ENCODE data around the gene PIBF1.
"Not testable (repeated sequence)": the region's sequence is repeated elsewhere in the genome, so short reads cannot be mapped to it uniquely, and the experiment has no call there.

The PIBF1 gene

DNA sequence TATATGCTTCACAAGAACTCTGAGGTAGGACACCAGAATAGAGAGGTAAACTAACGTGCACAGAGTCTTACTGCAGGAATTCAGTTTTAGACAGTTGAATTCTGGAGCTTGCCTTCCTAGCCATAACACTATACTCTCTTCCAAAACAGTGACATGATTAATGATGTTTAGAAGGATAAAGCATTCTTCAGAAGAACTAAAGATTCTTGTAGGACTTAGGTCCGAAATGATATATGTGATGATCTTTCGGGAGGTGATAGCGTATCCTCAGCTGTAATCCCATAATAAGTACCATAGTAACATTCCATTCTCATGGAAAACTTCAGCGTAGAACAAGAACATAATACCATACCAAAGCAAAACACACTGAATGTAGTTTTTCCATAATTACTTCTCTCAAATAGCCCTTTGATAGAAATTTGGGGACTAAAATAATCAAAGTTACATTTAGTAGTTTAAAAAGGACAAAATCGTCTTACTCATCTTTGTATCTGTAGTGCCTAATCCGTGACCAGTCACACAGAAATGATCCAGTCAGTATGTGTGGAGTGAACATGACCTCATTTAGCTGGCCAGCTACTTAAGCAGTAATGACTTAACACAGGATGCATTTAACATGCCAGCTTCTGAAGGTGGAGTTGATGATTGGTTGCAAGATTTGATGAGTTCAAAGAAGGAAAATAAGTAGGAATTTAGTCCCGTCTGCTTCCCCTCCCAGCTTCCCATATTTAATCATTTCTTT, 38.4 kb downstream of the PIBF1 start:
- H3K9me3 ChIP-seq (ENCODE audit: control insufficient read depth in 2 of 2, low read length in 2 of 2): no peaks in the 10 kb centered on the region
- peaks cover 1 to 3% of the 10 kb centered on the region in 2 donors for H3K36me3 ChIP-seq (ENCODE audit: control insufficient read depth in 2 of 2, insufficient read depth in 2 of 2, low read length in 2 of 2)
- H3K27ac ChIP-seq (ENCODE audit: low read length): no peak overlapping the region
- no peak overlapping the region for H3K4me3 ChIP-seq (ENCODE audit: low read length in 2 of 2)
- H3K27me3 ChIP-seq (ENCODE audit: control insufficient read depth in 1 of 2, insufficient read depth in 2 of 2, low read length in 2 of 2): no peaks in the 10 kb centered on the region
- H3K4me1 ChIP-seq (ENCODE audit: control insufficient read depth, insufficient read depth, low read length): no peaks in the 10 kb centered on the region
- no peak overlapping the region for H3K9ac ChIP-seq (ENCODE audit: low read length in 2 of 2)

DNA sequence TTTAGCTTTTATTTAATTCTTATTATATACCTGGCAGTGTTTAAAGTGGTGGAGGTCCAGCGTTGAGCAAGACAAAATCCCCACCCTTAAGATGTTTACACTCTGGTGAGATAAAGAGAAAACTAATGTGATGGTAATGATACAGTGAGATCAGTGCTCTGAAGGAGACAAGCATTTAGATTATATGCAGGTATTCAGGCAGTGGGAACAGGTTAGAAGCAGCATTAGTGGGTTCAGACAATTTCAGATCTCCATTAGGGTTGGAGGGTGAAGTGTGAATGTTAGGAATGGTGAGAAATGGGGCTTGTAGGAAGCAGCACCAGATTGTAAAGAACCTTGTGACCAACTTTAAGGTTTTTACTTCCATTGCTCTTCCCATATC, 39.0 kb downstream of the PIBF1 start:
- H3K27ac ChIP-seq (ENCODE audit: low read length): no peak overlapping the region
- H3K4me3 ChIP-seq (ENCODE audit: low read length in 2 of 2): no peak overlapping the region
- H3K9ac ChIP-seq (ENCODE audit: low read length in 2 of 2): no peak overlapping the region
- peaks cover 2 to 3% of the 10 kb centered on the region in 2 donors for H3K36me3 ChIP-seq (ENCODE audit: control insufficient read depth in 2 of 2, insufficient read depth in 2 of 2, low read length in 2 of 2)
- H3K27me3 ChIP-seq (ENCODE audit: control insufficient read depth in 1 of 2, insufficient read depth in 2 of 2, low read length in 2 of 2): no peaks in the 10 kb centered on the region
- H3K9me3 ChIP-seq (ENCODE audit: control insufficient read depth in 2 of 2, low read length in 2 of 2): no peaks in the 10 kb centered on the region
- no peaks in the 10 kb centered on the region for H3K4me1 ChIP-seq (ENCODE audit: control insufficient read depth, insufficient read depth, low read length)

DNA sequence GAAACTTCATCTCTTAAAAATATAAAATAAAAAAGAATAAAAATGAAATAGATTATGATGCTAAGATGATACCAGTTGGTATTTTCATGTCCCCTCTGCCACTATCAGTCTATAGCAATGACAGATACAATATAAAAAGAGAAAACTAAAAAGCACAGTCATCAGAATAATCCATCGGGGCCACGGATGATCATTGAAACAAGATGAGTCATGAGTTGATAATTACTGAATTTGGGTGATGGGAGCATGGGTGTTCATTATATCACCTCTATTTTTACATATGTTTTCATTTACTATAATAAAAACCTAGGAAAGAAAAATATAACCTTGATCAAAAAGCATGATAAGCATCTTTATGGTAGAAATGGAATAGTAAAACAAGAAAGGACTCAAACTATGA, 41.1 kb downstream of the PIBF1 start:
- Histone ChIP-seq H3K9me3 (ENCODE audit: control insufficient read depth in 2 of 2, low read length in 2 of 2) (no peaks in the 10 kb centered on the region), H3K36me3 (ENCODE audit: control insufficient read depth in 2 of 2, insufficient read depth in 2 of 2, low read length in 2 of 2) (peaks cover 2 to 3% of the 10 kb centered on the region in 2 donors), H3K9ac (ENCODE audit: low read length in 2 of 2) (no peak overlapping the region), H3K4me1 (ENCODE audit: control insufficient read depth, insufficient read depth, low read length) (no peaks in the 10 kb centered on the region), H3K27me3 (ENCODE audit: control insufficient read depth in 1 of 2, insufficient read depth in 2 of 2, low read length in 2 of 2) (no peaks in the 10 kb centered on the region), H3K27ac (ENCODE audit: low read length) (no peak overlapping the region), H3K4me3 (ENCODE audit: low read length in 2 of 2) (no peak overlapping the region)

DNA sequence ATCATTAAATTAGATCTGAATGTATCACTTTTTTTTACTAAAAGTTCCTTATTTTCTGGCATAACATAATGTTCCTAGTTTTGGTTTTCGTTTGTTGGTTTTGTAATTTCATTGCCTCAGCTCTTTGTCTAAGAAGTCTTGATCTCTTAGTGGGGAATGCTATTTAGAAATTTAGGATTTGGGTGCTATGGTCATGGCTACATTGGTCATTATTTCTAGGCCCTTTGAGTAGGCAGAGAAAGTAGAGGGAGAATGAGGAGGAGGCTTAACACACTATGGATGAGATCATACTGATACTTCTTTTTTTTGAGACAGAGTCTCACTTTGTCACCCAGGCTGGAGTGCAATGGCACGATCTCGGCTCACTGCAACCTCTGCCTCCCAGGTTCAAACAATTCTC, 41.8 kb downstream of the PIBF1 start:
- no peaks in the 10 kb centered on the region for H3K9me3 ChIP-seq (ENCODE audit: control insufficient read depth in 2 of 2, low read length in 2 of 2)
- no peaks in the 10 kb centered on the region for H3K27me3 ChIP-seq (ENCODE audit: control insufficient read depth in 1 of 2, insufficient read depth in 2 of 2, low read length in 2 of 2)

DNA sequence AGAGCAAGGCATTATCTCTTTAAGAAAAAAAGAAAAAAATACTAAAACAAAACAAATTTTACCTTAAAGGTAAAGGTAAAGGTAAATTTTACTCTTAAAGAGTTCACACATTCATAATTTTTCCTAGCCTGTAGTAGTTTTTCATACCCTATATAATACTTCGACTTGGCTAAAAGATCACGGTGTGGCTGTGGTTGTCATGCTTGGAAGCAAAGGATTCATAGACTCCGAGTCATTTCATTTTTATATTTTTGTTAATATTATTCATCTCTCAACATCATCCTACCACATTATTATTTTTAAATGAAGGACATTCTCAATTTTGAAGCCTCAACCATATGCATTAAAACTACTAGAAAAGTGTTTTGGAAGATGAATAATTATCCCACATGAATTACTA, 52.7 kb downstream of the PIBF1 start:
- H3K27ac ChIP-seq (ENCODE audit: low read length): no peak overlapping the region
- no peaks in the 10 kb centered on the region for H3K9me3 ChIP-seq (ENCODE audit: control insufficient read depth in 2 of 2, low read length in 2 of 2)
- no peaks in the 10 kb centered on the region for H3K4me1 ChIP-seq (ENCODE audit: control insufficient read depth, insufficient read depth, low read length)
- no peaks in the 10 kb centered on the region for H3K36me3 ChIP-seq (ENCODE audit: control insufficient read depth in 2 of 2, insufficient read depth in 2 of 2, low read length in 2 of 2)
- no peak overlapping the region for H3K9ac ChIP-seq (ENCODE audit: low read length in 2 of 2)
- no peaks in the 10 kb centered on the region for H3K27me3 ChIP-seq (ENCODE audit: control insufficient read depth in 1 of 2, insufficient read depth in 2 of 2, low read length in 2 of 2)
- H3K4me3 ChIP-seq (ENCODE audit: low read length in 2 of 2): no peak overlapping the region

More for the DNA sequence above, 41.8 kb downstream of the PIBF1 start:
- H3K9ac ChIP-seq (ENCODE audit: low read length in 2 of 2): no peak overlapping the region
- H3K36me3 ChIP-seq (ENCODE audit: control insufficient read depth in 2 of 2, insufficient read depth in 2 of 2, low read length in 2 of 2): peaks cover 2 to 3% of the 10 kb centered on the region in 2 donors
- no peak overlapping the region for H3K27ac ChIP-seq (ENCODE audit: low read length)
- H3K4me3 ChIP-seq (ENCODE audit: low read length in 2 of 2): no peak overlapping the region
- no peaks in the 10 kb centered on the region for H3K4me1 ChIP-seq (ENCODE audit: control insufficient read depth, insufficient read depth, low read length)

DNA sequence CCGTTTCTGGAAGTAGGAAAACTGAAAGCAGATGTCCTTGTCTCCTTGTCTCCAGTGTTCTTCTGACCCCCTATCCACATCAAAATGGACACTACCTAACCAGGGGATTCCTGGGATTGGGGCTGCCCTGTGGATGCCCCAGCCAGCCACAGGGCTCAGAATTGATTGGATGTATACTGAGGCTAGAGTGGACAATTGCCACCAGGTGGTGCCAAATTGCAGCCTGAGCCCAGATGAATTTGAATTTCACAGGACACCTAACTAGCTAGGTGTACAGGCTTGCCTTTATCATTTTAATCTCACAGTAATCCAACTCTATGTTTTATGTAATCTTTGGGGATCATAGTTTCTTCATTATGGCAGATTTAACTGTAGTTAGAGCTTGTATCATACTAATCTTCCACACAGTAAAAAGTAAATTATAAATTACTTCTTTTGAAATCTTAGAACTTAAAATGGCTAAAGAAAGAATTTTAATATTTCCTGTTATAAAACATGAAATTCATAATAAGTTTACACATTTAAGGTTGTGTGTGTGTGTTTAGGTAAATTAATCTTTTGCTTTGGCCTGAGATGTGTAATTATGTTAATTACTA, 58.0 kb downstream of the PIBF1 start:
- Histone ChIP-seq H3K27ac (ENCODE audit: low read length) (no peak overlapping the region), H3K9ac (ENCODE audit: low read length in 2 of 2) (no peak overlapping the region), H3K9me3 (ENCODE audit: control insufficient read depth in 2 of 2, low read length in 2 of 2) (no peaks in the 10 kb centered on the region), H3K36me3 (ENCODE audit: control insufficient read depth in 2 of 2, insufficient read depth in 2 of 2, low read length in 2 of 2) (no peaks in the 10 kb centered on the region), H3K27me3 (ENCODE audit: control insufficient read depth in 1 of 2, insufficient read depth in 2 of 2, low read length in 2 of 2) (no peaks in the 10 kb centered on the region), H3K4me3 (ENCODE audit: low read length in 2 of 2) (no peak overlapping the region), H3K4me1 (ENCODE audit: control insufficient read depth, insufficient read depth, low read length) (no peaks in the 10 kb centered on the region)

DNA sequence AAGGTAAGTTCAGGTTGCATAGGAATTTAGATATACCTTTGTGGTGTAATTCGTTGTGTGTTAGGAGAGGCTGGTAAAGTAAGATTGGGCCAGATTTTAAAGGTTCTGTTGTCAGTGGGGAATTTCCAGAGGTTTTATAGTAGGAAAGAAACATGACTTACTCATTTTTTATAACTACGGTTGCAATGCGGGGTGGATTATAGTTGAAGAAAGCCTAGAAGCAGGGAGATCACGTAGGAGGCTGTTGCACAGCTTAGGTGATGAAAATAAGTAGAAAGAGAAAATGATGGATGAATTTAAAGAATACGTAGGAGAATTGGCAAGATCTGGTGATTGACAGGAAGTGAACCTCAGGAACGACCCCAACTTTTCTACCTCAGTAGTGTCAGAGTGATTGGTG, 61.1 kb downstream of the PIBF1 start:
- no peaks in the 10 kb centered on the region for H3K9me3 ChIP-seq (ENCODE audit: control insufficient read depth in 2 of 2, low read length in 2 of 2)
- H3K27me3 ChIP-seq (ENCODE audit: control insufficient read depth in 1 of 2, insufficient read depth in 2 of 2, low read length in 2 of 2): no peaks in the 10 kb centered on the region
- H3K27ac ChIP-seq (ENCODE audit: low read length): no peak overlapping the region
- H3K9ac ChIP-seq (ENCODE audit: low read length in 2 of 2): no peak overlapping the region
- peaks cover 0 to 5% of the 10 kb centered on the region in 2 donors for H3K36me3 ChIP-seq (ENCODE audit: control insufficient read depth in 2 of 2, insufficient read depth in 2 of 2, low read length in 2 of 2)
- no peak overlapping the region for H3K4me3 ChIP-seq (ENCODE audit: low read length in 2 of 2)
- no peaks in the 10 kb centered on the region for H3K4me1 ChIP-seq (ENCODE audit: control insufficient read depth, insufficient read depth, low read length)

DNA sequence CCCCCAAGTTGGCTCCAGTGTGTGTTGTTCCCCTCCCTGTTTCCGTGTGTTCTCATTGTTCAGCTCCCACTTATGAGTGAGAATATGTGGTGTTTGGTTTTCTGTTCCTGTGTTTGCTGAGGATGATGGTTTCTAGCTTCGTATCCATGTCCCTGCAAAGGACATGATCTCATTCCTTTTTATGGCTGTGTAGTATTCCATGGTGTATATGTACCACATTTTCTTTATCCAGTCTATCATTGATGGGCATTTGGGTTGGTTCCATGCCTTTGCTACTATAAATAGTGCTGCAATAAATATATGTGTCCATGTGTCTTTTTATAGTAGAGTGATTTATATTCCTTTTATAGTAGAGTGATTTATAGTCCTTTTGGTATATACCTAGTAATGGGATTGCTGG, 63.2 kb downstream of the PIBF1 start:
- not testable (repeated sequence) for H3K27ac ChIP-seq (ENCODE audit: low read length); H3K9ac ChIP-seq (ENCODE audit: low read length in 2 of 2); H3K9me3 ChIP-seq (ENCODE audit: control insufficient read depth in 2 of 2, low read length in 2 of 2); H3K36me3 ChIP-seq (ENCODE audit: control insufficient read depth in 2 of 2, insufficient read depth in 2 of 2, low read length in 2 of 2); H3K4me3 ChIP-seq (ENCODE audit: low read length in 2 of 2); H3K27me3 ChIP-seq (ENCODE audit: control insufficient read depth in 1 of 2, insufficient read depth in 2 of 2, low read length in 2 of 2); H3K4me1 ChIP-seq (ENCODE audit: control insufficient read depth, insufficient read depth, low read length)

DNA sequence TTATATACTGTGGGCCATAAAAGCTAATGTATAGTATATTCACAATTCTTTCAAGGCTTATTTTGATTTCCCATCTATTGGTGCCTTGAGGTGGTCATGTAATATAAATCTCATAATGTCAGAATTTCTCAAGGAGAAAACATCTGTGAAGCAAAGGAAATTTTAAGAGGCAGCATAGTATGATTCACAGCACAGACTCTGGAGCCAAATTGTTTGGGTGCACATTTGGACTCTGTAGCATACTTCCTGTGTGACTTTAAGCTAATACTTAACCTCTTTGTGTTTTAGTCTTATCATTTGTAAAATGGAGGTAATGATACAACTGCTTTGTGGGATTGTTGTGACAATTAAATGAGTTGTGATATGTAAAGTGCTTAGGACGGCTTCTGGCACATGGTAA, 67.6 kb downstream of the PIBF1 start:
- Histone ChIP-seq H3K9ac (ENCODE audit: low read length in 2 of 2) (no peak overlapping the region), H3K27me3 (ENCODE audit: control insufficient read depth in 1 of 2, insufficient read depth in 2 of 2, low read length in 2 of 2) (no peaks in the 10 kb centered on the region), H3K9me3 (ENCODE audit: control insufficient read depth in 2 of 2, low read length in 2 of 2) (no peaks in the 10 kb centered on the region), H3K4me3 (ENCODE audit: low read length in 2 of 2) (no peak overlapping the region), H3K27ac (ENCODE audit: low read length) (no peak overlapping the region), H3K36me3 (ENCODE audit: control insufficient read depth in 2 of 2, insufficient read depth in 2 of 2, low read length in 2 of 2) (peaks cover 5 to 7% of the 10 kb centered on the region in 2 donors), H3K4me1 (ENCODE audit: control insufficient read depth, insufficient read depth, low read length) (no peaks in the 10 kb centered on the region)

DNA sequence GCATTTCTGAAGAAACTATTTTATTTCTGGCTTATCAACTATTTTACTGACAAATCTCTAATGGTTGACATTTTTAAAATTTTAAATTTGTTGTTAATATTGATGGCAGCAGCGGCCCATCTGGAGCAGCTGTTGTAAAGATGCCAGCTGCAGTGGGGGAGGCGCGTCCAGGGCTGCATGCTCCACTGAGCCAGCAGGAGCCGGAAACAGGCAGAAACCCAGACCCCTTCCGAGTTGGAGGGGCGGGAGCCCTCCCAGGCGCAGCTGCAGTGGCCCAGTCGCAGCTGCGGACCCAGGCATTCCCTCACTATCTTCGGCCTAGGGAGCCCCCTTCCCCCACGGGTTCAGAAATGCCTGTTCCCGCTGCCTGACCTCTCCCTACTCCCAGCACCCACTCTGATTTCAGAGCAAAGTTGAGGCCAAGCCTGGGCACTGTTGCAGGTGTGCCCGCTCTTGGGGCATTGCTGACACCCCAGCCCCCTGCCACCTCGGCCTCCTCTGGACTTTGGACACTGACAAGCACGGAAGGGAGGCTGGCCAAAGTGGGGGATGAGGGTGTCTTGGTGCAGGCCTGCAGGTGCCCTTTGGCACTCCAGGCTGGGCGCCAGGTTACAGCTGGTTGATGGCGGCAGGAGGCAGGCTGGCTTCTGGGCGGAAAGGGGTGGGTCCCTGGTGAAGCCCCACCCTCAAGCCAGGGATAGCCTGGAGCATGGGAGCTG, 69.2 kb downstream of the PIBF1 start:
- Histone ChIP-seq H3K4me3 (ENCODE audit: low read length in 2 of 2) (no peak overlapping the region), H3K36me3 (ENCODE audit: control insufficient read depth in 2 of 2, insufficient read depth in 2 of 2, low read length in 2 of 2) (peaks cover 3 to 7% of the 10 kb centered on the region in 2 donors)

DNA sequence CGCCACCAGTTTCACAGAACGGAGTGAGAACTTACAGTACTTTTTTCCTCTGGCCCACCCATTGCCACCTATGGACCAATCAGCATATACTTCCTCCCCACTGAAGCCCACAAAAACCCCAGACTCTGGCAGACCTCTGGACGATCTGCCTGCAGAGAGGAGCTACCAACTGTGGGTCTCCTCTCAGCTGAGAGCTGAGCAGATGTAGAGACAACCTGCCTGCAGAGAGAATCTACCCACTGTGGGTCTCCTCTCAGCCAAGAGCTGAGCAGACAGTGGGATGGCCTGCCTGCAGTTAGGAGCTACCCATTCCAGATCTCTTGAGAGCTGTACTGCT, 69.7 kb downstream of the PIBF1 start:
- H3K27ac ChIP-seq (ENCODE audit: low read length): no peak overlapping the region
- no peak overlapping the region for H3K4me3 ChIP-seq (ENCODE audit: low read length in 2 of 2)
- no peaks in the 10 kb centered on the region for H3K9me3 ChIP-seq (ENCODE audit: control insufficient read depth in 2 of 2, low read length in 2 of 2)

More for the DNA sequence above, 69.2 kb downstream of the PIBF1 start:
- Histone ChIP-seq H3K4me1 (ENCODE audit: control insufficient read depth, insufficient read depth, low read length) (no peaks in the 10 kb centered on the region), H3K27me3 (ENCODE audit: control insufficient read depth in 1 of 2, insufficient read depth in 2 of 2, low read length in 2 of 2) (no peaks in the 10 kb centered on the region), H3K9ac (ENCODE audit: low read length in 2 of 2) (no peak overlapping the region), H3K9me3 (ENCODE audit: control insufficient read depth in 2 of 2, low read length in 2 of 2) (no peaks in the 10 kb centered on the region), H3K27ac (ENCODE audit: low read length) (no peak overlapping the region)

More for the DNA sequence above, 69.7 kb downstream of the PIBF1 start:
- no peak overlapping the region for H3K9ac ChIP-seq (ENCODE audit: low read length in 2 of 2)
- no peaks in the 10 kb centered on the region for H3K4me1 ChIP-seq (ENCODE audit: control insufficient read depth, insufficient read depth, low read length)
- no peaks in the 10 kb centered on the region for H3K27me3 ChIP-seq (ENCODE audit: control insufficient read depth in 1 of 2, insufficient read depth in 2 of 2, low read length in 2 of 2)
- peaks cover 3 to 7% of the 10 kb centered on the region in 2 donors for H3K36me3 ChIP-seq (ENCODE audit: control insufficient read depth in 2 of 2, insufficient read depth in 2 of 2, low read length in 2 of 2)

Data from stomach smooth muscle (tissue), 2 donors.